CD4-positive, alpha-beta T cell (primary cell): ENCODE results near the gene HMGN2. TPM values are rescaled to one million over a fixed set of nuclear protein-coding genes. Genes with fewer than 3 reads are reported as not detected.

Experiments
- ATAC-seq: fragments of 200-7000 bp; cut with Tn5 transposase; one replicate; pipeline ENCODE4 v1.10.0; 2022; ENCODE audit warnings: mild to moderate bottlenecking; ENCODE audit not compliant: poor library complexity
- CTCF ChIA-PET: fragments of 350-600 bp; sonication (Branson Sonifier 250); formaldehyde crosslinking; loops from one replicate; lab custom pipeline; 2021; ENCODE audit warnings: antibody characterized with exemption, inconsistent platforms; lab: Charles Lee
- POLR2A ChIA-PET: fragments of 350-600 bp; sonication (Branson Sonifier 250); formaldehyde crosslinking; loops from one replicate; lab custom pipeline; 2021; ENCODE audit warnings: antibody characterized with exemption, inconsistent platforms; lab: Charles Lee
- DNase-seq, 14 experiments: peaks; one replicate each; pipeline ENCODE4 v3.0.0-alpha.2; 2013 to 2020; ENCODE audit warnings: mixed read lengths in 2 of 14
- H3K27ac ChIP-seq, 2 donors: one replicate each; pipeline versions ENCODE4 v1.5.1 to v1.7.0; 2013; ENCODE audit warnings: low read length in 2 of 2, low read depth in 1 of 2, mild to moderate bottlenecking in 1 of 2
- H3K27me3 ChIP-seq, 2 experiments: 1 replicate in 1 of 2; 2 replicates in 1 of 2; pipeline versions ENCODE4 v1.6.1 to v1.7.0; 2013; ENCODE audit warnings: low read length in 2 of 2, control low read depth in 1 of 2, mild to moderate bottlenecking in 1 of 2, moderate library complexity in 1 of 2; ENCODE audit not compliant: insufficient read depth in 2 of 2, control insufficient read depth in 1 of 2
- H3K36me3 ChIP-seq: one replicate; pipeline ENCODE4 v1.6.1; 2013; ENCODE audit warnings: low read length, control low read depth; ENCODE audit not compliant: insufficient read depth
- H3K4me1 ChIP-seq: one replicate; pipeline ENCODE4 v1.6.1; 2013; ENCODE audit warnings: low read length, control low read depth; ENCODE audit not compliant: insufficient read depth
- H3K4me3 ChIP-seq: one replicate; pipeline ENCODE4 v1.5.1; 2013; ENCODE audit warnings: mild to moderate bottlenecking, low read length, moderate library complexity
- H3K9me3 ChIP-seq, 2 experiments: 1 replicate in 1 of 2; 2 replicates in 1 of 2; pipeline versions ENCODE4 v1.6.1 to v1.7.0; 2013; ENCODE audit warnings: low read length in 2 of 2, mild to moderate bottlenecking in 2 of 2, control low read depth in 1 of 2, moderate library complexity in 1 of 2; ENCODE audit not compliant: control insufficient read depth in 1 of 2, insufficient read depth in 1 of 2
- H3K27ac Mint-ChIP-seq: one replicate; pipeline ENCODE4 v1.8.0; 2020; ENCODE audit warnings: mixed read lengths
- H3K27me3 Mint-ChIP-seq: one replicate; pipeline ENCODE4 v1.8.0; 2021; ENCODE audit warnings: mixed read lengths
- H3K36me3 Mint-ChIP-seq: one replicate; pipeline ENCODE4 v1.8.0; 2021; ENCODE audit warnings: low read depth, mixed read lengths
- H3K4me1 Mint-ChIP-seq: one replicate; pipeline ENCODE4 v1.8.0; 2021; ENCODE audit warnings: low read depth, mixed read lengths
- H3K4me3 Mint-ChIP-seq: one replicate; pipeline ENCODE4 v1.8.0; 2020; ENCODE audit warnings: mild to moderate bottlenecking, mixed read lengths
- H3K9me3 Mint-ChIP-seq: one replicate; pipeline ENCODE4 v1.8.0; 2020; ENCODE audit warnings: mixed read lengths
- CTCF ChIP-seq: fragments of 200-600 bp; IDR thresholded peaks from one replicate; pipeline ENCODE4 v1.8.0; 2022; ENCODE audit warnings: antibody characterized with exemption, mild to moderate bottlenecking
- intact Hi-C, 2 experiments: fragments of 100-400 bp; cut with DNase I in 1 of 2; cut with micrococcal nuclease in 1 of 2; formaldehyde crosslinking; loops; one replicate each; pipeline versions ENCODE4 v1.15.1 to v1.9.0; 2023 to 2025; cut with DNase I, micrococcal nuclease
- total RNA-seq, 174 experiments: library from RNA in 2 of 174; stranded (reverse) in 2 of 174; gene quantifications; one replicate each; pipeline ENCODE4 v1.2.3 and lab custom pipeline; 2021 to 2026

The HMGN2 gene
- total RNA-seq, 2 experiments from 2014 or later = 323 to 330 TPM

GRCh38 chr1:26516987-26517765 is 44.9 kb downstream of the HMGN2 start:
- H3K36me3 Mint-ChIP-seq = no peaks in the 10 kb centered on the region
- ATAC-seq (no peak), DNase-seq (no peak)
- Histone ChIP-seq H3K4me3 (no peak overlapping the region), H3K27me3 (no peaks in the 10 kb centered on the region), H3K9me3 (no peaks in the 10 kb centered on the region), H3K36me3 (no peaks in the 10 kb centered on the region), H3K4me1 (no peaks in the 10 kb centered on the region), H3K27ac (no peak overlapping the region)
- no peaks in the 10 kb centered on the region for H3K27me3 Mint-ChIP-seq
- ChIA-PET POLR2A (no interaction called here), CTCF (interaction anchor here (1.4 kb wide), 1 partner anchor 17 kb away, joined by 3 read pairs; no protein-coding TSS in a partner anchor)
- H3K4me1 Mint-ChIP-seq = no peaks in the 10 kb centered on the region
- H3K27ac Mint-ChIP-seq = no peak overlapping the region
- no peak overlapping the region for H3K4me3 Mint-ChIP-seq
- no peaks in the 10 kb centered on the region for H3K9me3 Mint-ChIP-seq
- intact Hi-C loops = no loop called here
- no peak for TF ChIP-seq CTCF

- no peak overlapping the region for H3K27ac Mint-ChIP-seq
- POLR2A ChIA-PET = no interaction called here
These were observed 45.5 kb downstream of the HMGN2 start for GRCh38 chr1:26517766-26518049.

GRCh38 chr1:26518355-26518754 is 46.1 kb downstream of the HMGN2 start:
- H3K27ac Mint-ChIP-seq = no peak overlapping the region
- Histone ChIP-seq H3K27ac (no peak overlapping the region), H3K4me1 (no peaks in the 10 kb centered on the region), H3K9me3 (no peaks in the 10 kb centered on the region), H3K27me3 (no peaks in the 10 kb centered on the region), H3K4me3 (no peak overlapping the region), H3K36me3 (no peaks in the 10 kb centered on the region)
- POLR2A ChIA-PET = no interaction called here
- CTCF ChIA-PET = no interaction called here
- no peaks in the 10 kb centered on the region for H3K4me1 Mint-ChIP-seq
- no peaks in the 10 kb centered on the region for H3K9me3 Mint-ChIP-seq
- H3K36me3 Mint-ChIP-seq = no peaks in the 10 kb centered on the region
- intact Hi-C loops = no loop called here
- ATAC-seq (no peak), DNase-seq (no peak)
- no peaks in the 10 kb centered on the region for H3K27me3 Mint-ChIP-seq
- H3K4me3 Mint-ChIP-seq = no peak overlapping the region
- TF ChIP-seq CTCF = no peak

More at GRCh38 chr1:26517766-26518049, 45.5 kb downstream of the HMGN2 start:
- Histone ChIP-seq H3K27me3 (no peaks in the 10 kb centered on the region), H3K27ac (no peak overlapping the region), H3K36me3 (no peaks in the 10 kb centered on the region), H3K4me3 (no peak overlapping the region), H3K4me1 (no peaks in the 10 kb centered on the region), H3K9me3 (no peaks in the 10 kb centered on the region)
- H3K27me3 Mint-ChIP-seq = no peaks in the 10 kb centered on the region
- ATAC-seq (no peak), DNase-seq (no peak)
- H3K4me1 Mint-ChIP-seq = no peaks in the 10 kb centered on the region
- intact Hi-C loops = no loop called here
- H3K9me3 Mint-ChIP-seq = no peaks in the 10 kb centered on the region
- TF ChIP-seq CTCF = no peak
- CTCF ChIA-PET = no interaction called here
- no peaks in the 10 kb centered on the region for H3K36me3 Mint-ChIP-seq
- H3K4me3 Mint-ChIP-seq = no peak overlapping the region
